Stimulated activated CD4-positive, alpha-beta T cell treated with anti-CD3 and anti-CD28 coated beads, Interleukin-12 subunit alpha, Interleukin-12 subunit beta, amount 100 ng/mL, for 24 hours (primary cell): ENCODE data around the gene TULP4.
A peak's percentile ranks its signal among the peaks of the same experiment; 100 is the strongest.
"Not testable (repeated sequence)": the region's sequence is repeated elsewhere in the genome, so short reads cannot be mapped to it uniquely, and the experiment has no call there.

ENCODE experiments used
- DNase-seq, 2 experiments: peaks; one replicate each; pipeline ENCODE4 v3.0.0-alpha.2; 2020; ENCODE audit warnings: low read depth in 2 of 2

The TULP4 gene

GRCh38 chr6:158557110-158557509 is 244.8 kb downstream of the TULP4 start:
- not testable (repeated sequence) for DNase-seq

- no peak for DNase-seq
These were observed 245.7 kb downstream of the TULP4 start for GRCh38 chr6:158557927-158558326.

GRCh38 chr6:158558415-158559306 is 246.4 kb downstream of the TULP4 start:
- no peak for DNase-seq

GRCh38 chr6:158559338-158559894 is 247.2 kb downstream of the TULP4 start:
- no peak for DNase-seq

GRCh38 chr6:158559895-158560835 is 247.9 kb downstream of the TULP4 start, which contains the start of gene TMEM181:
TSS of gene TMEM181 (plus strand) at chr6:158560091. CDS start at chr6:158560225, 134 bp downstream.
- peak; percentile 75 to 79 for DNase-seq

- no peak for DNase-seq
These were observed 248.6 kb downstream of the TULP4 start for GRCh38 chr6:158560836-158561320.
